Loucy (cell line): ENCODE data around the gene ZNF543.

Experiments
- CTCF ChIP-seq: fragments of 200-600 bp; sonication (generic); conservative IDR thresholded peaks from 2 replicates; pipeline ENCODE4 v1.5.1; 2014; ENCODE audit warnings: mild to moderate bottlenecking, antibody characterized with exemption, low read length
- EZH2phosphoT487 ChIP-seq: fragments of 200-600 bp; IDR thresholded peaks from 2 replicates; pipeline ENCODE4 v1.6.1; 2018; ENCODE audit warnings: antibody characterized with exemption, mild to moderate bottlenecking, moderate library complexity, borderline replicate concordance

GRCh38 chr19:57302727-57303401 is 17.4 kb upstream of the ZNF543 start:
- TF ChIP-seq CTCF (no peak), EZH2phosphoT487 (no peak)
